ENCODE data around the gene ALS2CL. TPM values are rescaled to one million over a fixed set of nuclear protein-coding genes. Genes with fewer than 3 reads are reported as not detected.

Gene ALS2CL
- total and polyA plus RNA-seq, 2 experiments from 2014 or later, result 3.4 to 11.8 TPM

GRCh38 chr3:46709157-46709654 lies 15.7 kb upstream of the ALS2CL start (continued):
- no peak for TF ChIP-seq REST (IDR thresholded peaks at IDR 0.05; ENCODE audit: unreplicated experiment)
- no peak for TF ChIP-seq EZH2phosphoT487 (IDR thresholded peaks at IDR 0.05; ENCODE audit: unreplicated experiment)
- TF ChIP-seq, protein P1, sequence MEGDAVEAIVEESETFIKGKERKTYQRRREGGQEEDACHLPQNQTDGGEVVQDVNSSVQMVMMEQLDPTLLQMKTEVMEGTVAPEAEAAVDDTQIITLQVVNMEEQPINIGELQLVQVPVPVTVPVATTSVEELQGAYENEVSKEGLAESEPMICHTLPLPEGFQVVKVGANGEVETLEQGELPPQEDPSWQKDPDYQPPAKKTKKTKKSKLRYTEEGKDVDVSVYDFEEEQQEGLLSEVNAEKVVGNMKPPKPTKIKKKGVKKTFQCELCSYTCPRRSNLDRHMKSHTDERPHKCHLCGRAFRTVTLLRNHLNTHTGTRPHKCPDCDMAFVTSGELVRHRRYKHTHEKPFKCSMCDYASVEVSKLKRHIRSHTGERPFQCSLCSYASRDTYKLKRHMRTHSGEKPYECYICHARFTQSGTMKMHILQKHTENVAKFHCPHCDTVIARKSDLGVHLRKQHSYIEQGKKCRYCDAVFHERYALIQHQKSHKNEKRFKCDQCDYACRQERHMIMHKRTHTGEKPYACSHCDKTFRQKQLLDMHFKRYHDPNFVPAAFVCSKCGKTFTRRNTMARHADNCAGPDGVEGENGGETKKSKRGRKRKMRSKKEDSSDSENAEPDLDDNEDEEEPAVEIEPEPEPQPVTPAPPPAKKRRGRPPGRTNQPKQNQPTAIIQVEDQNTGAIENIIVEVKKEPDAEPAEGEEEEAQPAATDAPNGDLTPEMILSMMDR (conservative IDR thresholded peaks at IDR 0.05; ENCODE audit: low read depth in 2 of 2), result no peak
- no peak for TF ChIP-seq NANOG (IDR thresholded peaks at IDR 0.05; ENCODE audit: borderline replicate concordance)
- TF ChIP-seq, protein P2, sequence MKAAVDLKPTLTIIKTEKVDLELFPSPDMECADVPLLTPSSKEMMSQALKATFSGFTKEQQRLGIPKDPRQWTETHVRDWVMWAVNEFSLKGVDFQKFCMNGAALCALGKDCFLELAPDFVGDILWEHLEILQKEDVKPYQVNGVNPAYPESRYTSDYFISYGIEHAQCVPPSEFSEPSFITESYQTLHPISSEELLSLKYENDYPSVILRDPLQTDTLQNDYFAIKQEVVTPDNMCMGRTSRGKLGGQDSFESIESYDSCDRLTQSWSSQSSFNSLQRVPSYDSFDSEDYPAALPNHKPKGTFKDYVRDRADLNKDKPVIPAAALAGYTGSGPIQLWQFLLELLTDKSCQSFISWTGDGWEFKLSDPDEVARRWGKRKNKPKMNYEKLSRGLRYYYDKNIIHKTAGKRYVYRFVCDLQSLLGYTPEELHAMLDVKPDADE (IDR thresholded peaks at IDR 0.05), result no peak
- no peak for TF ChIP-seq ZNF331 (CRISPR knock-in tag; IDR thresholded peaks at IDR 0.05; ENCODE audit: low read depth)
- no peak for TF ChIP-seq POLR2AphosphoS5 (IDR thresholded peaks at IDR 0.05; ENCODE audit: low read depth)

DNA sequence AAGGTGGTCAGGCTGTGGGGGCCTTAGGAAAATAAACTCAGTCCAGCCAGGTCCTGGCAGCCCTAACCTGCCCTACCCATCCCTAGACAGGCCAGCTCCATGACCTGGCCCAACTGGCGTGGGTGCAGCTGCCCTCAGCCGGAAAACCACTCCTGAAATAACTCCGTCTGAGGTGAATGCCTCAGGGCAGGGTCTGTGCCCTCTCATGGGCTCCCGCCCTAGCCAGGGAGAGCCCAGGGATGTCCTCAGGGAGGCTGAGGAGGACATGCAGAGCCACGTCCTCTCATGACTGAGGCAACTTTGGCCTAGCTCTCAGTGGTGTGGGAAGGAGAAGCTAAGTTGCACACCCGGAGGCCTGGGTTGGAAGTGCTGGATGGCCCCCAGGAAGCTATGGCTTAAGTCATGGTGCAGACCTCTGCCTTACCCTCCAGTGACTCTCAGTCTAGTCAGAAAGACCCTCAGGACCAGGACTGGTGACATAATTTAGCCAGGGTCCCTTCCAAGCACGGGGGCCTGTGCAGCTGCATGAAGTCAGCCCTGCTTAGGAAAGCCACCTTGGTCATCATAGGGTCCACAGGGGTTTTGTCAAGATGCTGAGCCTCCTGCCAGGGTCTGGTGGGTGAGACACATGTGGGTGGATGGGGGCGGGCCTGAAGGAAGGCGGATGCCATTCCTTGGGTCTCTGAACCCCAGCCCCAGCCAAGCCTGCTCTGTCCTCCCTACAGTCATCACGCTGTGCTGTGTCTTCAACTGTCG lies 15.1 kb upstream of the ALS2CL start:
- Mint-ChIP-seq H3K4me3 (no peak overlapping the region), H3K27me3 (ENCODE audit: insufficient read depth, low read depth, poor library complexity) (peaks cover 6% of the 10 kb centered on the region), H3K4me1 (peaks cover 10% of the 10 kb centered on the region; the same call in 2 of the 3 replicates), H3K27ac (no peak overlapping the region), H3K9me3 (no peaks in the 10 kb centered on the region), H3K36me3 (ENCODE audit: low read depth) (no peaks in the 10 kb centered on the region)
- H3K27me3 ChIP-seq (ENCODE audit: insufficient read depth), result no peaks in the 10 kb centered on the region
- no peak overlapping the region for H3K4me3 ChIP-seq
- no peaks in the 10 kb centered on the region for H3F3A ChIP-seq (replicated peaks; ENCODE audit: low read depth)
- H3K4me1 ChIP-seq (ENCODE audit: insufficient read depth), result no peaks in the 10 kb centered on the region; the same call in 1 of the 2 replicates
- ATAC-seq, result no peak
- H3K36me3 ChIP-seq (ENCODE audit: insufficient read depth), result no peaks in the 10 kb centered on the region
- no peak overlapping the region for H3K27ac ChIP-seq (ENCODE audit: low read depth)
- H3K4me2 ChIP-seq, result no peak overlapping the region
- no peak for DNase-seq (ENCODE audit: low spot score)
- H4K20me1 ChIP-seq (replicated peaks; ENCODE audit: insufficient read depth), result no peaks in the 10 kb centered on the region
- no peaks in the 10 kb centered on the region for H3K79me2 ChIP-seq (replicated peaks; ENCODE audit: insufficient read depth)
- no peaks in the 10 kb centered on the region for H3K9me2 ChIP-seq (ENCODE audit: insufficient read depth)
- no peak overlapping the region for H2AFZ ChIP-seq
- TF ChIP-seq CREB1 (CRISPR knock-in tag; IDR thresholded peaks at IDR 0.05; ENCODE audit: low read depth) (no peak), ZNF114 (CRISPR knock-in tag; IDR thresholded peaks at IDR 0.05) (no peak), EZH2phosphoT487 (IDR thresholded peaks at IDR 0.05; ENCODE audit: unreplicated experiment) (no peak), EZH2 (IDR thresholded peaks at IDR 0.05; ENCODE audit: low read depth, unreplicated experiment) (no peak), POLR2AphosphoS5 (IDR thresholded peaks at IDR 0.05; ENCODE audit: low read depth) (no peak), ZNF331 (CRISPR knock-in tag; IDR thresholded peaks at IDR 0.05; ENCODE audit: low read depth) (no peak)
- TF ChIP-seq, protein P3, sequence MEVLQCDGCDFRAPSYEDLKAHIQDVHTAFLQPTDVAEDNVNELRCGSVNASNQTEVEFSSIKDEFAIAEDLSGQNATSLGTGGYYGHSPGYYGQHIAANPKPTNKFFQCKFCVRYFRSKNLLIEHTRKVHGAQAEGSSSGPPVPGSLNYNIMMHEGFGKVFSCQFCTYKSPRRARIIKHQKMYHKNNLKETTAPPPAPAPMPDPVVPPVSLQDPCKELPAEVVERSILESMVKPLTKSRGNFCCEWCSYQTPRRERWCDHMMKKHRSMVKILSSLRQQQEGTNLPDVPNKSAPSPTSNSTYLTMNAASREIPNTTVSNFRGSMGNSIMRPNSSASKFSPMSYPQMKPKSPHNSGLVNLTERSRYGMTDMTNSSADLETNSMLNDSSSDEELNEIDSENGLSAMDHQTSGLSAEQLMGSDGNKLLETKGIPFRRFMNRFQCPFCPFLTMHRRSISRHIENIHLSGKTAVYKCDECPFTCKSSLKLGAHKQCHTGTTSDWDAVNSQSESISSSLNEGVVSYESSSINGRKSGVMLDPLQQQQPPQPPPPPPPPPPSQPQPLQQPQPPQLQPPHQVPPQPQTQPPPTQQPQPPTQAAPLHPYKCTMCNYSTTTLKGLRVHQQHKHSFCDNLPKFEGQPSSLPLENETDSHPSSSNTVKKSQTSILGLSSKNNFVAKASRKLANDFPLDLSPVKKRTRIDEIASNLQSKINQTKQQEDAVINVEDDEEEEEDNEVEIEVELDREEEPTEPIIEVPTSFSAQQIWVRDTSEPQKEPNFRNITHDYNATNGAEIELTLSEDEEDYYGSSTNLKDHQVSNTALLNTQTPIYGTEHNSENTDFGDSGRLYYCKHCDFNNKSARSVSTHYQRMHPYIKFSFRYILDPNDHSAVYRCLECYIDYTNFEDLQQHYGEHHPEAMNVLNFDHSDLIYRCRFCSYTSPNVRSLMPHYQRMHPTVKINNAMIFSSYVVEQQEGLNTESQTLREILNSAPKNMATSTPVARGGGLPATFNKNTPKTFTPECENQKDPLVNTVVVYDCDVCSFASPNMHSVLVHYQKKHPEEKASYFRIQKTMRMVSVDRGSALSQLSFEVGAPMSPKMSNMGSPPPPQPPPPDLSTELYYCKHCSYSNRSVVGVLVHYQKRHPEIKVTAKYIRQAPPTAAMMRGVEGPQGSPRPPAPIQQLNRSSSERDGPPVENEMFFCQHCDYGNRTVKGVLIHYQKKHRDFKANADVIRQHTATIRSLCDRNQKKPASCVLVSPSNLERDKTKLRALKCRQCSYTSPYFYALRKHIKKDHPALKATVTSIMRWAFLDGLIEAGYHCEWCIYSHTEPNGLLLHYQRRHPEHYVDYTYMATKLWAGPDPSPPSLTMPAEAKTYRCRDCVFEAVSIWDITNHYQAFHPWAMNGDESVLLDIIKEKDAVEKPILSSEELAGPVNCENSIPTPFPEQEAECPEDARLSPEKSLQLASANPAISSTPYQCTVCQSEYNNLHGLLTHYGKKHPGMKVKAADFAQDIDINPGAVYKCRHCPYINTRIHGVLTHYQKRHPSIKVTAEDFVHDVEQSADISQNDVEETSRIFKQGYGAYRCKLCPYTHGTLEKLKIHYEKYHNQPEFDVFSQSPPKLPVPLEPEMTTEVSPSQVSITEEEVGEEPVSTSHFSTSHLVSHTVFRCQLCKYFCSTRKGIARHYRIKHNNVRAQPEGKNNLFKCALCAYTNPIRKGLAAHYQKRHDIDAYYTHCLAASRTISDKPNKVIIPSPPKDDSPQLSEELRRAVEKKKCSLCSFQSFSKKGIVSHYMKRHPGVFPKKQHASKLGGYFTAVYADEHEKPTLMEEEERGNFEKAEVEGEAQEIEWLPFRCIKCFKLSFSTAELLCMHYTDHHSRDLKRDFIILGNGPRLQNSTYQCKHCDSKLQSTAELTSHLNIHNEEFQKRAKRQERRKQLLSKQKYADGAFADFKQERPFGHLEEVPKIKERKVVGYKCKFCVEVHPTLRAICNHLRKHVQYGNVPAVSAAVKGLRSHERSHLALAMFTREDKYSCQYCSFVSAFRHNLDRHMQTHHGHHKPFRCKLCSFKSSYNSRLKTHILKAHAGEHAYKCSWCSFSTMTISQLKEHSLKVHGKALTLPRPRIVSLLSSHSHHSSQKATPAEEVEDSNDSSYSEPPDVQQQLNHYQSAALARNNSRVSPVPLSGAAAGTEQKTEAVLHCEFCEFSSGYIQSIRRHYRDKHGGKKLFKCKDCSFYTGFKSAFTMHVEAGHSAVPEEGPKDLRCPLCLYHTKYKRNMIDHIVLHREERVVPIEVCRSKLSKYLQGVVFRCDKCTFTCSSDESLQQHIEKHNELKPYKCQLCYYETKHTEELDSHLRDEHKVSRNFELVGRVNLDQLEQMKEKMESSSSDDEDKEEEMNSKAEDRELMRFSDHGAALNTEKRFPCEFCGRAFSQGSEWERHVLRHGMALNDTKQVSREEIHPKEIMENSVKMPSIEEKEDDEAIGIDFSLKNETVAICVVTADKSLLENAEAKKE (CRISPR knock-in tag; IDR thresholded peaks at IDR 0.05), result no peak

Measured in GM23338 (cell line).